GM21619 (cell line): ENCODE results near the gene CPXM2.
"Not testable (repeated sequence)": the region's sequence is repeated elsewhere in the genome, so short reads cannot be mapped to it uniquely, and the experiment has no call there.

ENCODE experiments used
- ATAC-seq: cut with Tn5 transposase; IDR thresholded peaks from one replicate; pipeline ENCODE4 v1.9.1; 2021; ENCODE audit not compliant: unreplicated experiment

CPXM2 gene

GRCh38 chr10:123747426-123747825 lies 144.2 kb downstream of the CPXM2 start:
- no peak for ATAC-seq

GRCh38 chr10:123746942-123747341 lies 144.7 kb downstream of the CPXM2 start:
- ATAC-seq, result no peak

GRCh38 chr10:123746520-123746919 lies 145.1 kb downstream of the CPXM2 start:
- no peak for ATAC-seq

- no peak for ATAC-seq
These were observed 145.5 kb downstream of the CPXM2 start for GRCh38 chr10:123746061-123746460.

GRCh38 chr10:123744224-123744536 lies 147.4 kb downstream of the CPXM2 start:
- no peak for ATAC-seq

- no peak for ATAC-seq
These were observed 148.0 kb downstream of the CPXM2 start for GRCh38 chr10:123743441-123744223.

GRCh38 chr10:123742751-123743440 lies 148.7 kb downstream of the CPXM2 start:
- ATAC-seq, result no peak

GRCh38 chr10:123741711-123742110 lies 149.9 kb downstream of the CPXM2 start:
- ATAC-seq, result no peak

GRCh38 chr10:123741146-123741545 lies 150.5 kb downstream of the CPXM2 start:
- ATAC-seq, result no peak

- ATAC-seq, result not testable (repeated sequence)
These were observed 154.7 kb downstream of the CPXM2 start for GRCh38 chr10:123736917-123737316.

- ATAC-seq, result no peak
These were observed 162.1 kb downstream of the CPXM2 start for GRCh38 chr10:123729523-123729922.

GRCh38 chr10:123726836-123727235 lies 164.8 kb downstream of the CPXM2 start:
- ATAC-seq, result no peak

GRCh38 chr10:123726381-123726780 lies 165.2 kb downstream of the CPXM2 start:
- ATAC-seq, result no peak

GRCh38 chr10:123724747-123725146 lies 166.9 kb downstream of the CPXM2 start:
- ATAC-seq, result no peak

GRCh38 chr10:123722351-123722750 lies 169.3 kb downstream of the CPXM2 start:
- no peak for ATAC-seq

GRCh38 chr10:123721441-123722049 lies 170.1 kb downstream of the CPXM2 start:
- ATAC-seq, result no peak

GRCh38 chr10:123720536-123720935 lies 171.1 kb downstream of the CPXM2 start:
- no peak for ATAC-seq

GRCh38 chr10:123718544-123719060 lies 173.0 kb downstream of the CPXM2 start:
- ATAC-seq, result no peak

GRCh38 chr10:123717336-123717735 lies 174.3 kb downstream of the CPXM2 start:
- ATAC-seq, result no peak

- no peak for ATAC-seq
These were observed 176.1 kb downstream of the CPXM2 start for GRCh38 chr10:123715546-123715945.

GRCh38 chr10:123706236-123706635 lies 185.4 kb downstream of the CPXM2 start:
- no peak for ATAC-seq

- ATAC-seq, result no peak
These were observed 186.8 kb downstream of the CPXM2 start for GRCh38 chr10:123704812-123705211.
